HG03196 (cell line): Measurements from ENCODE around the gene SENP1.

ENCODE experiments used
- ATAC-seq: cut with Tn5 transposase; IDR thresholded peaks from one replicate; pipeline ENCODE4 v1.9.1; 2021; ENCODE audit not compliant: unreplicated experiment

The SENP1 gene

GRCh38 chr12:48019639-48020265 is 86.1 kb downstream of the SENP1 start:
- no peak for ATAC-seq

- no peak for ATAC-seq
Measured at GRCh38 chr12:48018618-48018995, 87.3 kb downstream of the SENP1 start.

- ATAC-seq, result no peak
Measured at GRCh38 chr12:48017921-48018617, 87.8 kb downstream of the SENP1 start.

GRCh38 chr12:48017496-48017895 is 88.4 kb downstream of the SENP1 start:
- no peak for ATAC-seq

- ATAC-seq, result no peak
Measured at GRCh38 chr12:48016373-48017020, 89.4 kb downstream of the SENP1 start.

- no peak for ATAC-seq
Measured at GRCh38 chr12:48015954-48016353, 89.9 kb downstream of the SENP1 start.

- no peak for ATAC-seq
Measured at GRCh38 chr12:48015129-48015528, 90.8 kb downstream of the SENP1 start.

GRCh38 chr12:48013287-48013686 is 92.6 kb downstream of the SENP1 start:
- no peak for ATAC-seq

GRCh38 chr12:48012070-48012469 is 93.8 kb downstream of the SENP1 start:
- ATAC-seq, result no peak

- no peak for ATAC-seq
Measured at GRCh38 chr12:48010366-48010970, 95.4 kb downstream of the SENP1 start.

GRCh38 chr12:48009471-48009870 is 96.4 kb downstream of the SENP1 start:
- no peak for ATAC-seq

GRCh38 chr12:48008950-48009349 is 96.9 kb downstream of the SENP1 start:
- ATAC-seq, result no peak

- no peak for ATAC-seq
Measured at GRCh38 chr12:48008349-48008748, 97.5 kb downstream of the SENP1 start.

GRCh38 chr12:48007206-48007605 is 98.7 kb downstream of the SENP1 start:
- no peak for ATAC-seq

- ATAC-seq, result no peak
Measured at GRCh38 chr12:48005750-48006021, 100.2 kb downstream of the SENP1 start.

GRCh38 chr12:48005001-48005749 is 100.7 kb downstream of the SENP1 start:
- ATAC-seq, result no peak

GRCh38 chr12:48004053-48004941 is 101.6 kb downstream of the SENP1 start, which contains the start of gene COL2A1:
Gene COL2A1, minus strand, starts transcription at chr12:48004476. Its CDS starts 155 bp downstream, at chr12:48004321.
- no peak for ATAC-seq

- ATAC-seq, result no peak
Measured at GRCh38 chr12:48003226-48004052, 102.4 kb downstream of the SENP1 start.

- no peak for ATAC-seq
Measured at GRCh38 chr12:48002773-48003218, 103.1 kb downstream of the SENP1 start.

GRCh38 chr12:48002414-48002730 is 103.5 kb downstream of the SENP1 start:
- no peak for ATAC-seq
